NT2/D1 (cell line): Measurements from ENCODE around the gene TMEM252.

Experiments
- SUZ12 ChIP-seq: IDR thresholded peaks from 2 replicates; pipeline ENCODE4 v1.6.1; 2011; ENCODE audit not compliant: insufficient read length, insufficient read depth; ENCODE audit errors: extremely low read depth
- YY1 ChIP-seq: IDR thresholded peaks from 2 replicates; pipeline ENCODE4 v1.6.1; 2011; ENCODE audit not compliant: insufficient read length, insufficient read depth
- ZNF274 ChIP-seq: IDR thresholded peaks from 2 replicates; pipeline ENCODE4 v1.6.1; 2011; ENCODE audit warnings: mild to moderate bottlenecking, low read depth, low read length

GRCh38 chr9:68507806-68508145 is 32.9 kb downstream of the TMEM252 start:
- TF ChIP-seq YY1, result no peak
- TF ChIP-seq ZNF274, result no peak
- no peak for TF ChIP-seq SUZ12
